Activated CD4-positive, alpha-beta T cell treated with anti-CD3 and anti-CD28 coated beads, Interleukin-2, amount 50 U/mL, for 16 hours (primary cell): Measurements from ENCODE around the gene SDE2.
"Not testable (repeated sequence)": the region's sequence is repeated elsewhere in the genome, so short reads cannot be mapped to it uniquely, and the experiment has no call there.

Source experiments
- DNase-seq: peaks from one replicate; pipeline ENCODE4 v3.0.0-alpha.2; 2020

SDE2 gene

GRCh38 chr1:225973158-225973557, 26.0 kb downstream of the SDE2 start:
- DNase-seq = no peak

GRCh38 chr1:225972344-225973152, 26.6 kb downstream of the SDE2 start:
- DNase-seq = no peak

- not testable (repeated sequence) for DNase-seq
Observed at GRCh38 chr1:225970592-225971157, 28.5 kb downstream of the SDE2 start.

- DNase-seq = not testable (repeated sequence)
Observed at GRCh38 chr1:225969751-225970150, 29.4 kb downstream of the SDE2 start.

GRCh38 chr1:225965231-225965630, 33.9 kb downstream of the SDE2 start:
- DNase-seq = no peak

- DNase-seq = no peak
Observed at GRCh38 chr1:225963735-225964530, 35.2 kb downstream of the SDE2 start.

GRCh38 chr1:225962440-225962975, 36.6 kb downstream of the SDE2 start:
- peak; percentile 56 for DNase-seq

- no peak for DNase-seq
Observed at GRCh38 chr1:225961659-225962439, 37.3 kb downstream of the SDE2 start.

GRCh38 chr1:225958041-225958440, 41.1 kb downstream of the SDE2 start:
- no peak for DNase-seq

GRCh38 chr1:225954753-225955152, 44.4 kb downstream of the SDE2 start:
- DNase-seq = no peak

GRCh38 chr1:225953315-225953714, 45.8 kb downstream of the SDE2 start:
- DNase-seq = no peak

- no peak for DNase-seq
Observed at GRCh38 chr1:225950905-225951497, 48.1 kb downstream of the SDE2 start.

GRCh38 chr1:225949041-225949440, 50.1 kb downstream of the SDE2 start:
- DNase-seq = no peak

GRCh38 chr1:225946803-225947202, 52.3 kb downstream of the SDE2 start:
- no peak for DNase-seq

- DNase-seq = no peak
Observed at GRCh38 chr1:225946082-225946620, 53.0 kb downstream of the SDE2 start.

GRCh38 chr1:225945564-225945963, 53.6 kb downstream of the SDE2 start:
- DNase-seq = no peak

- DNase-seq = no peak
Observed at GRCh38 chr1:225944951-225945350, 54.2 kb downstream of the SDE2 start.

GRCh38 chr1:225944387-225944786, 54.8 kb downstream of the SDE2 start:
- no peak for DNase-seq

GRCh38 chr1:225943582-225943981, 55.6 kb downstream of the SDE2 start:
- DNase-seq = no peak

- no peak for DNase-seq
Observed at GRCh38 chr1:225942574-225942973, 56.6 kb downstream of the SDE2 start.

GRCh38 chr1:225941942-225942222, 57.3 kb downstream of the SDE2 start:
- no peak for DNase-seq
